Loucy (cell line): ENCODE results near the gene PODXL2.

Experiments used
- H2AFZ ChIP-seq: fragments of 200-600 bp; sonication (generic); 2 replicates; pipeline ENCODE4 v1.6.0; 2016; ENCODE audit warnings: antibody characterized with exemption, mild to moderate bottlenecking, low read length, moderate library complexity
- H3F3A ChIP-seq: fragments of 200-600 bp; 2 replicates; pipeline ENCODE4 v1.6.0; 2016; ENCODE audit warnings: antibody characterized with exemption, low read depth, mild to moderate bottlenecking
- H3K27me3 ChIP-seq: fragments of 200-600 bp; sonication (generic); 2 replicates; pipeline ENCODE4 v1.6.1; 2014; ENCODE audit warnings: low read length, mild to moderate bottlenecking; ENCODE audit not compliant: insufficient read depth, poor library complexity, severe bottlenecking
- H3K36me3 ChIP-seq: fragments of 200-600 bp; sonication (generic); 2 replicates; pipeline ENCODE4 v1.6.1; 2016; ENCODE audit warnings: low read length; ENCODE audit not compliant: insufficient read depth
- H3K4me1 ChIP-seq: fragments of 200-600 bp; sonication (generic); 2 replicates; pipeline ENCODE4 v1.5.1; 2014; ENCODE audit warnings: low read length, mild to moderate bottlenecking; ENCODE audit not compliant: insufficient read depth, poor library complexity, severe bottlenecking
- H3K4me2 ChIP-seq: fragments of 200-600 bp; sonication (generic); 2 replicates; pipeline ENCODE4 v1.6.0; 2014; ENCODE audit warnings: antibody characterized with exemption, low read length, low read depth, mild to moderate bottlenecking; ENCODE audit not compliant: poor library complexity, severe bottlenecking
- H3K4me3 ChIP-seq: fragments of 200-600 bp; sonication (generic); 2 replicates; pipeline ENCODE4 v1.5.1; 2014; ENCODE audit warnings: low read length, mild to moderate bottlenecking, mixed read lengths; ENCODE audit not compliant: poor library complexity, severe bottlenecking
- H3K79me2 ChIP-seq: fragments of 200-600 bp; sonication (generic); 2 replicates; pipeline ENCODE4 v1.6.1; 2014; ENCODE audit warnings: low read length; ENCODE audit not compliant: insufficient read depth
- H3K9ac ChIP-seq: fragments of 200-600 bp; sonication (generic); 2 replicates; pipeline ENCODE4 v1.6.0; 2014; ENCODE audit warnings: mild to moderate bottlenecking, low read depth, low read length, moderate library complexity; ENCODE audit not compliant: poor library complexity, severe bottlenecking
- H3K9me2 ChIP-seq: fragments of 200-600 bp; sonication (generic); replicated peaks from 2 replicates; pipeline ENCODE4 v1.6.1; 2016; ENCODE audit warnings: low read depth, low read length, mixed read lengths
- H3K9me3 ChIP-seq: fragments of 200-600 bp; sonication (generic); 2 replicates; pipeline ENCODE4 v1.6.1; 2014; ENCODE audit warnings: mild to moderate bottlenecking, antibody characterized with exemption, low read length, low read depth; ENCODE audit not compliant: insufficient read depth
- H4K20me1 ChIP-seq: fragments of 200-600 bp; sonication (generic); 2 replicates; pipeline ENCODE4 v1.6.0; 2014; ENCODE audit warnings: antibody characterized with exemption, low read length, mild to moderate bottlenecking; ENCODE audit not compliant: insufficient read depth, poor library complexity, severe bottlenecking
- EZH2phosphoT487 ChIP-seq: fragments of 200-600 bp; IDR thresholded peaks from 2 replicates; pipeline ENCODE4 v1.6.1; 2018; ENCODE audit warnings: antibody characterized with exemption, mild to moderate bottlenecking, moderate library complexity, borderline replicate concordance
- TF ChIP-seq, protein P1 (sequence below): fragments of 200-600 bp; sonication (generic); conservative IDR thresholded peaks from 2 replicates; pipeline ENCODE4 v1.5.1; 2014; ENCODE audit warnings: mild to moderate bottlenecking, antibody characterized with exemption, low read length

The PODXL2 gene

DNA sequence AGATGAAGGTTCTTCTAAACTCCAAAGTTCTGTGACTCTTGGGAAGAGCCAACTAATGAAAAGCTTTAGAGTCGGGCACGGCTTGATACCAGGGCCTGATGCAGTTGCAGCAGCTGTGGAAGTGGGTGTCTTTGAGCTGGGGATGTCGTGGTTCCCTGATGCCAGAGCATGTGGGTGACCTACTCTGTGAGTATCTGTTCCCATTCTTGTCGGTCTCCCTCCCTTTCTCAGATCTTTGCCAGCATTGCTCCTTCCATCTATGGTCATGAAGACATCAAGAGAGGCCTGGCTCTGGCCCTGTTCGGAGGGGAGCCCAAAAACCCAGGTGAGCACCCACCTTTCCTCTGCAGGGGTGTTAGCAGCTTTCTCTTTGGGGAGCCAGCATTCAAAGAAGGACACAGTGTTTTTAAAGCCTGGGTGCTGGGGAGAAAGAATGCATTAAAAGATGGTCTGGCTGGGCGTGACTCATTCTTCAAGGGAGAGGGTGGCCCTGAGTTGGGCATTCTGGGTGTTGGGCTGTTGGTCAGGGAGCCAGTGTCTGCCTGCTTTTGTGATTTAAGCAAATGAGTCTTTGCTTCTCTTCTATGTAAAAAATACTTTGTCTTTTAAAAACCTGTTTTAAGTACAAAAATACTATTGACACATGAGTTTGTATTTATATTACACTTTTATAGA is 13.2 kb upstream of the PODXL2 start:
- Histone ChIP-seq H3K9me2 (no peaks in the 10 kb centered on the region), H3F3A (no peaks in the 10 kb centered on the region), H3K27me3 (no peaks in the 10 kb centered on the region), H3K4me3 (no peak overlapping the region), H4K20me1 (peaks cover 63% of the 10 kb centered on the region), H3K36me3 (peaks cover 96% of the 10 kb centered on the region; the same call in 1 of the 2 replicates), H3K9ac (no peak overlapping the region), H3K9me3 (no peaks in the 10 kb centered on the region), H3K4me1 (peaks cover 13% of the 10 kb centered on the region), H2AFZ (no peak overlapping the region), H3K79me2 (peaks cover 49% of the 10 kb centered on the region), H3K4me2 (no peak overlapping the region)
- no peak for TF ChIP-seq EZH2phosphoT487
- TF ChIP-seq, protein P1, sequence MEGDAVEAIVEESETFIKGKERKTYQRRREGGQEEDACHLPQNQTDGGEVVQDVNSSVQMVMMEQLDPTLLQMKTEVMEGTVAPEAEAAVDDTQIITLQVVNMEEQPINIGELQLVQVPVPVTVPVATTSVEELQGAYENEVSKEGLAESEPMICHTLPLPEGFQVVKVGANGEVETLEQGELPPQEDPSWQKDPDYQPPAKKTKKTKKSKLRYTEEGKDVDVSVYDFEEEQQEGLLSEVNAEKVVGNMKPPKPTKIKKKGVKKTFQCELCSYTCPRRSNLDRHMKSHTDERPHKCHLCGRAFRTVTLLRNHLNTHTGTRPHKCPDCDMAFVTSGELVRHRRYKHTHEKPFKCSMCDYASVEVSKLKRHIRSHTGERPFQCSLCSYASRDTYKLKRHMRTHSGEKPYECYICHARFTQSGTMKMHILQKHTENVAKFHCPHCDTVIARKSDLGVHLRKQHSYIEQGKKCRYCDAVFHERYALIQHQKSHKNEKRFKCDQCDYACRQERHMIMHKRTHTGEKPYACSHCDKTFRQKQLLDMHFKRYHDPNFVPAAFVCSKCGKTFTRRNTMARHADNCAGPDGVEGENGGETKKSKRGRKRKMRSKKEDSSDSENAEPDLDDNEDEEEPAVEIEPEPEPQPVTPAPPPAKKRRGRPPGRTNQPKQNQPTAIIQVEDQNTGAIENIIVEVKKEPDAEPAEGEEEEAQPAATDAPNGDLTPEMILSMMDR, result no peak

DNA sequence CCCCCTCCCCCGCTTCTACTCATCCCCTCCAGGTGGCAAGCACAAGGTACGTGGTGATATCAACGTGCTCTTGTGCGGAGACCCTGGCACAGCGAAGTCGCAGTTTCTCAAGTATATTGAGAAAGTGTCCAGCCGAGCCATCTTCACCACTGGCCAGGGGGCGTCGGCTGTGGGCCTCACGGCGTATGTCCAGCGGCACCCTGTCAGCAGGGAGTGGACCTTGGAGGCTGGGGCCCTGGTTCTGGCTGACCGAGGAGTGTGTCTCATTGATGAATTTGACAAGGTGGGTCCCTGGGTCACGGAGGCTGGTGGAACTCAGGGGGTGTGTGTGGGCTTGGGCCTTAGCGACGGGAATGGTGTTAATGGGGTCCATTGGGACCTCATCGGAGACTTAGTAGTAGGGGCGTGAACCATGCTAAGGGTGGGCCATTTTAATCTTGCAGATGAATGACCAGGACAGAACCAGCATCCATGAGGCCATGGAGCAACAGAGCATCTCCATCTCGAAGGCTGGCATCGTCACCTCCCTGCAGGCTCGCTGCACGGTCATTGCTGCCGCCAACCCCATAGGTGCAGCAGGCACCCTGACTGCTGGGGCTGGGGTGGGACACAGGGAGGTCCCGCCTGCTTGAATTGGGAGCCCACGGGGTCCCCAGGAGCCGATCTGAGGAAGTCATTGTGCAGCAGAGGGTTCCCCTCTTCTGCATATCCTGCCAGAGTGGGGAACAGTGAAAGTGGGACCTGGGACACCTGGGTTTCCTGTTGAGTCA is 12.0 kb upstream of the PODXL2 start:
- Histone ChIP-seq H3K9ac (no peak overlapping the region), H3K27me3 (no peaks in the 10 kb centered on the region), H3K9me3 (no peaks in the 10 kb centered on the region), H3K4me2 (no peak overlapping the region), H4K20me1 (peaks cover 57% of the 10 kb centered on the region), H3K4me3 (no peak overlapping the region), H3F3A (no peaks in the 10 kb centered on the region), H3K36me3 (peaks cover 99% of the 10 kb centered on the region; the same call in 1 of the 2 replicates), H3K79me2 (peaks cover 42% of the 10 kb centered on the region), H3K9me2 (no peaks in the 10 kb centered on the region), H3K4me1 (peaks cover 13% of the 10 kb centered on the region), H2AFZ (no peak overlapping the region)
- TF ChIP-seq, protein P1, result no peak

DNA sequence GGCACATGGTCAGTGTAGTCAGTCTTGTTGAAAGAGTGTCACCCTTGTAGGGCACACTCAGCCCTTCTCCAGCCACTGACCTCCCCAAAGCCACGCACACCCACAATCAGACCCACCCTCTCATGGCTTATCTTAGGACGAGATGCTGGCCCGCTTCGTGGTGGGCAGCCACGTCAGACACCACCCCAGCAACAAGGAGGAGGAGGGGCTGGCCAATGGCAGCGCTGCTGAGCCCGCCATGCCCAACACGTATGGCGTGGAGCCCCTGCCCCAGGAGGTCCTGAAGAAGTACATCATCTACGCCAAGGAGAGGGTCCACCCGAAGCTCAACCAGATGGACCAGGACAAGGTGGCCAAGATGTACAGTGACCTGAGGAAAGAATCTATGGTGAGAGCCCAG is 10.1 kb upstream of the PODXL2 start:
- Histone ChIP-seq H3K4me2 (no peak overlapping the region), H2AFZ (no peak overlapping the region), H3K9me2 (no peaks in the 10 kb centered on the region), H4K20me1 (peaks cover 39% of the 10 kb centered on the region), H3K27me3 (no peaks in the 10 kb centered on the region), H3K4me1 (peaks cover 5% of the 10 kb centered on the region), H3K36me3 (peaks cover 95% of the 10 kb centered on the region; the same call in 1 of the 2 replicates), H3K9ac (no peak overlapping the region), H3K9me3 (no peaks in the 10 kb centered on the region), H3K4me3 (no peak overlapping the region), H3K79me2 (peaks cover 23% of the 10 kb centered on the region), H3F3A (no peaks in the 10 kb centered on the region)
- TF ChIP-seq, protein P1, result no peak
- TF ChIP-seq EZH2phosphoT487, result no peak
